GM18511 (cell line): ENCODE data around the gene NAB2.

Source experiments
- ATAC-seq: cut with Tn5 transposase; IDR thresholded peaks from one replicate; pipeline ENCODE4 v1.9.1; 2021; ENCODE audit warnings: mild to moderate bottlenecking, moderate library complexity; ENCODE audit not compliant: unreplicated experiment

The NAB2 gene

GRCh38 chr12:57131896-57132744 is 43.2 kb downstream of the NAB2 start:
- ATAC-seq: no peak

GRCh38 chr12:57133013-57133569 is 44.2 kb downstream of the NAB2 start:
- ATAC-seq: no peak

- ATAC-seq: no peak
Observed at GRCh38 chr12:57133916-57134315, 45.0 kb downstream of the NAB2 start.

- ATAC-seq: no peak
Observed at GRCh38 chr12:57134949-57135348, 46.0 kb downstream of the NAB2 start.

- ATAC-seq: no peak
Observed at GRCh38 chr12:57135527-57136326, 46.8 kb downstream of the NAB2 start.

- no peak for ATAC-seq
Observed at GRCh38 chr12:57138526-57139272, 49.8 kb downstream of the NAB2 start.

- ATAC-seq: no peak
Observed at GRCh38 chr12:57139796-57140649, 51.1 kb downstream of the NAB2 start.

- no peak for ATAC-seq
Observed at GRCh38 chr12:57141249-57141648, 52.3 kb downstream of the NAB2 start.

GRCh38 chr12:57142121-57142520 is 53.2 kb downstream of the NAB2 start:
- no peak for ATAC-seq

- ATAC-seq: no peak
Observed at GRCh38 chr12:57142727-57143126, 53.8 kb downstream of the NAB2 start.

GRCh38 chr12:57143454-57143853 is 54.5 kb downstream of the NAB2 start:
- no peak for ATAC-seq
